Tibial nerve (tissue), 3 donors: ENCODE measurements around the gene RELA.

ENCODE experiments used
- CTCF ChIP-seq, 5 experiments: fragments of 200-600 bp in 3 of 5; fragments of 450-650 bp in 2 of 5; sonication (generic) in 3 of 5; IDR thresholded peaks; one replicate each; pipeline ENCODE4 v1.5.1; 2016 to 2019; ENCODE audit warnings: antibody characterized with exemption in 5 of 5, mild to moderate bottlenecking in 3 of 5, moderate library complexity in 2 of 5
- POLR2A ChIP-seq, 2 donors: fragments of 450-650 bp; IDR thresholded peaks; one replicate each; pipeline ENCODE4 v1.6.1; 2017; ENCODE audit warnings: antibody characterized with exemption in 2 of 2, mild to moderate bottlenecking in 2 of 2, moderate library complexity in 2 of 2

GRCh38 chr11:65692367-65692766, 29.7 kb upstream of the RELA start:
- no peak for TF ChIP-seq CTCF (IDR thresholded peaks at IDR 0.05)
- TF ChIP-seq POLR2A (IDR thresholded peaks at IDR 0.05), result no peak
